Transverse colon (tissue), 4 donors: ENCODE results near the gene ELK4. TPM values are rescaled to one million over a fixed set of nuclear protein-coding genes. Genes with fewer than 3 reads are reported as not detected.

Experiments used
- DNase-seq: peaks from one replicate; pipeline ENCODE4 v3.0.0-alpha.2; 2019
- H3K27ac ChIP-seq, 4 donors: fragments of 200-600 bp; sonication (generic); 2 replicates each; pipeline ENCODE4 v1.5.1; 2016 to 2018; ENCODE audit warnings: inconsistent platforms in 4 of 4
- H3K27me3 ChIP-seq: fragments of 200-600 bp; sonication (generic); 2 replicates; pipeline ENCODE4 v1.5.1; 2017; ENCODE audit warnings: inconsistent platforms
- H3K36me3 ChIP-seq, 4 donors: fragments of 200-600 bp; sonication (generic); 2 replicates each; pipeline ENCODE4 v1.5.1; 2017 to 2019; ENCODE audit warnings: inconsistent platforms in 4 of 4
- H3K4me1 ChIP-seq, 4 donors: fragments of 200-600 bp; sonication (generic); 2 replicates each; pipeline ENCODE4 v1.5.1; 2017 to 2020; ENCODE audit warnings: inconsistent platforms in 4 of 4
- H3K4me3 ChIP-seq, 4 donors: fragments of 200-600 bp; sonication (generic); 1 replicate in 1 of 4; 2 replicates in 3 of 4; pipeline versions ENCODE4 v1.5.1 to v1.6.1; 2017 to 2019; ENCODE audit warnings: inconsistent platforms in 4 of 4
- H3K9me3 ChIP-seq, 2 donors: fragments of 200-600 bp; sonication (generic); 2 replicates each; pipeline ENCODE4 v1.5.1; 2017 to 2019; ENCODE audit warnings: inconsistent platforms in 2 of 2
- CTCF ChIP-seq, 5 experiments: fragments of 200-600 bp in 3 of 5; fragments of 450-650 bp in 2 of 5; sonication (generic) in 3 of 5; IDR thresholded peaks; 1 replicate in 2 of 5; 2 replicates in 3 of 5; pipeline ENCODE4 v1.5.1; 2016 to 2017; ENCODE audit warnings: antibody characterized with exemption in 5 of 5, inconsistent platforms in 3 of 5, mild to moderate bottlenecking in 2 of 5, moderate library complexity in 1 of 5
- EP300 ChIP-seq: sonication (generic); formaldehyde crosslinking; IDR thresholded peaks from one replicate; pipeline ENCODE4 v1.6.1; 2017; ENCODE audit warnings: antibody characterized with exemption, low read depth
- POLR2A ChIP-seq: fragments of 450-650 bp; IDR thresholded peaks from one replicate; pipeline ENCODE4 v1.6.1; 2016; ENCODE audit warnings: antibody characterized with exemption, mild to moderate bottlenecking, moderate library complexity
- POLR2AphosphoS5 ChIP-seq, 3 donors: sonication (generic); formaldehyde crosslinking; IDR thresholded peaks; one replicate each; pipeline ENCODE4 v1.6.1; 2016; ENCODE audit warnings: antibody characterized with exemption in 3 of 3
- WGBS, 2 donors: methylation state at CpG; one replicate each; pipeline ENCODE4 v1.1.5; 2018; ENCODE audit warnings: low coverage in 1 of 2; 5-methylcytosine and 5-hydroxymethylcytosine counted together
- in situ Hi-C, 4 donors: fragments of 200-750 bp; cut with MboI; loops; one replicate each; pipeline versions ENCODE4 v1.15.0 to v1.15.1; 2017; ENCODE audit warnings: low sequenced_read_pairs in 3 of 4, low pct_ligation_motif_present in 1 of 4, low pct_unique_long_range_greater_than_20kb in 1 of 4
- intact Hi-C: fragments of 100-400 bp; cut with DNase I; formaldehyde crosslinking; loops from one replicate; pipeline ENCODE4 v1.15.1; 2023; ENCODE audit warnings: low total_unique reads
- total RNA-seq, 4 donors: library from RNA; depleted of rRNA; stranded (reverse); fragments of >200 nt; gene quantifications; one replicate each; pipeline ENCODE4 v1.1.0, GENCODE V29; 2016

The ELK4 gene
- total RNA-seq, 4 donors from 2014 or later, result 16.0 to 24.1 (median 19.7) TPM

GRCh38 chr1:205594846-205595245 lies 37.0 kb downstream of the ELK4 start:
- no peaks in the 10 kb centered on the region for H3K9me3 ChIP-seq
- in situ Hi-C loops, result loop anchor here in 2 of 4 donors (5.0 to 10.0 kb wide), 2 partner anchors 42 to 60 kb away; no protein-coding TSS in a partner anchor
- no peak for DNase-seq
- WGBS, 2 donors, result 82% methylated on average over 1 of the region's 1 CpG; no CpG with 5 or more reads in 1 of the 2 donors
- TF ChIP-seq CTCF (IDR thresholded peaks at IDR 0.05), result no peak
- no peak for TF ChIP-seq EP300
- no peak for TF ChIP-seq POLR2A
- TF ChIP-seq POLR2AphosphoS5 (IDR thresholded peaks at IDR 0.05), result no peak
- no peaks in the 10 kb centered on the region for H3K36me3 ChIP-seq
- intact Hi-C loops, result no loop called here
- H3K27me3 ChIP-seq, result no peaks in the 10 kb centered on the region
- no peak overlapping the region for H3K27ac ChIP-seq
- no peak overlapping the region for H3K4me3 ChIP-seq
- H3K4me1 ChIP-seq, result peaks cover 15 to 38% (median 26%) of the 10 kb centered on the region in 4 donors

GRCh38 chr1:205593967-205594366 lies 37.8 kb downstream of the ELK4 start:
- DNase-seq, result no peak
- intact Hi-C loops (loop anchor here (2.0 kb wide), 1 partner anchor 63 kb away; no protein-coding TSS in a partner anchor), in situ Hi-C loops (loop anchor here in 2 of 4 donors (5.0 to 10.0 kb wide), 2 partner anchors 43 to 61 kb away; no protein-coding TSS in a partner anchor)
- Histone ChIP-seq H3K9me3 (no peaks in the 10 kb centered on the region), H3K27ac (no peak overlapping the region), H3K36me3 (no peaks in the 10 kb centered on the region), H3K4me1 (peaks cover 9 to 34% (median 18%) of the 10 kb centered on the region in 4 donors), H3K27me3 (no peaks in the 10 kb centered on the region), H3K4me3 (no peak overlapping the region)
- 42% methylated on average over 6 of the region's 6 CpGs; no CpG with 5 or more reads in 1 of the 2 donors for WGBS, 2 donors
- TF ChIP-seq POLR2A (no peak), CTCF (IDR thresholded peaks at IDR 0.05) (no peak), POLR2AphosphoS5 (IDR thresholded peaks at IDR 0.05) (no peak), EP300 (no peak)

- no peaks in the 10 kb centered on the region for H3K9me3 ChIP-seq
- H3K27ac ChIP-seq, result no peak overlapping the region
Observed at GRCh38 chr1:205593532-205593931, 38.3 kb downstream of the ELK4 start.

More at GRCh38 chr1:205593532-205593931, 38.3 kb downstream of the ELK4 start:
- in situ Hi-C loops (loop anchor here in 2 of 4 donors (5.0 to 10.0 kb wide), 2 partner anchors 44 to 61 kb away; no protein-coding TSS in a partner anchor), intact Hi-C loops (loop anchor here (2.0 kb wide), 1 partner anchor 63 kb away; no protein-coding TSS in a partner anchor)
- DNase-seq, result no peak
- WGBS, 2 donors, result 48 to 55% methylated on average over 2 to 4 of the region's 4 CpGs
- Histone ChIP-seq H3K27me3 (no peaks in the 10 kb centered on the region), H3K36me3 (no peaks in the 10 kb centered on the region), H3K4me3 (no peak overlapping the region), H3K4me1 (peaks cover 5 to 33% (median 15%) of the 10 kb centered on the region in 4 donors)
- no peak for TF ChIP-seq EP300
- TF ChIP-seq CTCF (IDR thresholded peaks at IDR 0.05), result no peak
- no peak for TF ChIP-seq POLR2AphosphoS5 (IDR thresholded peaks at IDR 0.05)
- no peak for TF ChIP-seq POLR2A
